H1 (cell line): Measurements from ENCODE around the gene DPYSL3. TPM values are rescaled to one million over a fixed set of nuclear protein-coding genes. Genes with fewer than 3 reads are reported as not detected.

Experiments used
- BACH1 ChIP-seq: IDR thresholded peaks from 2 replicates; pipeline ENCODE4 v1.6.1; 2012; ENCODE audit warnings: low read length, improper control_type of control experiment
- FOSL1 ChIP-seq: IDR thresholded peaks from 2 replicates; pipeline ENCODE4 v1.6.1; 2011; ENCODE audit warnings: mild to moderate bottlenecking, low read depth, low read length, moderate library complexity; ENCODE audit not compliant: insufficient read depth
- NANOG ChIP-seq: IDR thresholded peaks from 2 replicates; pipeline ENCODE4 v1.6.1; 2011; ENCODE audit warnings: low read length, low read depth, mild to moderate bottlenecking, inconsistent platforms; ENCODE audit not compliant: insufficient read depth, poor library complexity, severe bottlenecking
- POLR2A ChIP-seq, 2 experiments: IDR thresholded peaks; 1 replicate in 1 of 2; 2 replicates in 1 of 2; pipeline ENCODE4 v1.6.1; 2011; ENCODE audit warnings: low read depth in 2 of 2, low read length in 2 of 2, mild to moderate bottlenecking in 2 of 2; ENCODE audit errors: control extremely low read depth in 1 of 2
- RFX5 ChIP-seq: IDR thresholded peaks from 2 replicates; pipeline ENCODE4 v1.6.1; 2011; ENCODE audit warnings: low read depth, low read length, improper control_type of control experiment, borderline replicate concordance
- SP4 ChIP-seq: IDR thresholded peaks from 2 replicates; pipeline ENCODE4 v1.6.1; 2012; ENCODE audit warnings: low read length, inconsistent platforms
- polyA plus RNA-seq, 7 experiments: library from polyadenylated mRNA; depleted of rRNA in 3 of 7; stranded (reverse) in 5 of 7; unstranded in 2 of 7; fragments of >200 nt in 5 of 7; fragments of 200-250 nt in 2 of 7; gene quantifications; 1 replicate in 5 of 7; 2 replicates in 1 of 7; 4 replicates in 1 of 7; pipeline versions ENCODE4 v1.2.1 to v1.2.3, GENCODE V29; 2011 to 2013; ENCODE audit warnings: missing spikeins in 2 of 7, mixed read lengths in 2 of 7
- total RNA-seq: library from RNA; stranded (reverse); fragmentation: NEBNext Ultra II Directional; extraction: Animal tissue kit (Norgen Biotek cat#: 25700); gene quantifications from 2 replicates; pipeline ENCODE4 v1.2.1, GENCODE V29; 2021
- TF ChIP-seq, protein P1 (sequence below): fragments of 300-600 bp; sonication (generic); IDR thresholded peaks from 2 replicates; pipeline ENCODE4 v1.7.1; 2012; ENCODE audit warnings: low read length, moderate library complexity, mild to moderate bottlenecking, inconsistent platforms; ENCODE audit not compliant: insufficient replicate concordance

DPYSL3 gene
- total and polyA plus RNA-seq, 2 of the 8 experiments (the other 6 are each of a cell fraction or from before 2014, with no cell fraction given) = 268 to 387 TPM

- no peak for TF ChIP-seq BACH1
- no peak for TF ChIP-seq SP4
- no peak for TF ChIP-seq POLR2A (IDR thresholded peaks at IDR 0.05; ENCODE audit: control extremely low read depth in 1 of 2, low read depth in 2 of 2, low read length in 2 of 2)
- TF ChIP-seq RFX5 = no peak
- TF ChIP-seq, protein P1, sequence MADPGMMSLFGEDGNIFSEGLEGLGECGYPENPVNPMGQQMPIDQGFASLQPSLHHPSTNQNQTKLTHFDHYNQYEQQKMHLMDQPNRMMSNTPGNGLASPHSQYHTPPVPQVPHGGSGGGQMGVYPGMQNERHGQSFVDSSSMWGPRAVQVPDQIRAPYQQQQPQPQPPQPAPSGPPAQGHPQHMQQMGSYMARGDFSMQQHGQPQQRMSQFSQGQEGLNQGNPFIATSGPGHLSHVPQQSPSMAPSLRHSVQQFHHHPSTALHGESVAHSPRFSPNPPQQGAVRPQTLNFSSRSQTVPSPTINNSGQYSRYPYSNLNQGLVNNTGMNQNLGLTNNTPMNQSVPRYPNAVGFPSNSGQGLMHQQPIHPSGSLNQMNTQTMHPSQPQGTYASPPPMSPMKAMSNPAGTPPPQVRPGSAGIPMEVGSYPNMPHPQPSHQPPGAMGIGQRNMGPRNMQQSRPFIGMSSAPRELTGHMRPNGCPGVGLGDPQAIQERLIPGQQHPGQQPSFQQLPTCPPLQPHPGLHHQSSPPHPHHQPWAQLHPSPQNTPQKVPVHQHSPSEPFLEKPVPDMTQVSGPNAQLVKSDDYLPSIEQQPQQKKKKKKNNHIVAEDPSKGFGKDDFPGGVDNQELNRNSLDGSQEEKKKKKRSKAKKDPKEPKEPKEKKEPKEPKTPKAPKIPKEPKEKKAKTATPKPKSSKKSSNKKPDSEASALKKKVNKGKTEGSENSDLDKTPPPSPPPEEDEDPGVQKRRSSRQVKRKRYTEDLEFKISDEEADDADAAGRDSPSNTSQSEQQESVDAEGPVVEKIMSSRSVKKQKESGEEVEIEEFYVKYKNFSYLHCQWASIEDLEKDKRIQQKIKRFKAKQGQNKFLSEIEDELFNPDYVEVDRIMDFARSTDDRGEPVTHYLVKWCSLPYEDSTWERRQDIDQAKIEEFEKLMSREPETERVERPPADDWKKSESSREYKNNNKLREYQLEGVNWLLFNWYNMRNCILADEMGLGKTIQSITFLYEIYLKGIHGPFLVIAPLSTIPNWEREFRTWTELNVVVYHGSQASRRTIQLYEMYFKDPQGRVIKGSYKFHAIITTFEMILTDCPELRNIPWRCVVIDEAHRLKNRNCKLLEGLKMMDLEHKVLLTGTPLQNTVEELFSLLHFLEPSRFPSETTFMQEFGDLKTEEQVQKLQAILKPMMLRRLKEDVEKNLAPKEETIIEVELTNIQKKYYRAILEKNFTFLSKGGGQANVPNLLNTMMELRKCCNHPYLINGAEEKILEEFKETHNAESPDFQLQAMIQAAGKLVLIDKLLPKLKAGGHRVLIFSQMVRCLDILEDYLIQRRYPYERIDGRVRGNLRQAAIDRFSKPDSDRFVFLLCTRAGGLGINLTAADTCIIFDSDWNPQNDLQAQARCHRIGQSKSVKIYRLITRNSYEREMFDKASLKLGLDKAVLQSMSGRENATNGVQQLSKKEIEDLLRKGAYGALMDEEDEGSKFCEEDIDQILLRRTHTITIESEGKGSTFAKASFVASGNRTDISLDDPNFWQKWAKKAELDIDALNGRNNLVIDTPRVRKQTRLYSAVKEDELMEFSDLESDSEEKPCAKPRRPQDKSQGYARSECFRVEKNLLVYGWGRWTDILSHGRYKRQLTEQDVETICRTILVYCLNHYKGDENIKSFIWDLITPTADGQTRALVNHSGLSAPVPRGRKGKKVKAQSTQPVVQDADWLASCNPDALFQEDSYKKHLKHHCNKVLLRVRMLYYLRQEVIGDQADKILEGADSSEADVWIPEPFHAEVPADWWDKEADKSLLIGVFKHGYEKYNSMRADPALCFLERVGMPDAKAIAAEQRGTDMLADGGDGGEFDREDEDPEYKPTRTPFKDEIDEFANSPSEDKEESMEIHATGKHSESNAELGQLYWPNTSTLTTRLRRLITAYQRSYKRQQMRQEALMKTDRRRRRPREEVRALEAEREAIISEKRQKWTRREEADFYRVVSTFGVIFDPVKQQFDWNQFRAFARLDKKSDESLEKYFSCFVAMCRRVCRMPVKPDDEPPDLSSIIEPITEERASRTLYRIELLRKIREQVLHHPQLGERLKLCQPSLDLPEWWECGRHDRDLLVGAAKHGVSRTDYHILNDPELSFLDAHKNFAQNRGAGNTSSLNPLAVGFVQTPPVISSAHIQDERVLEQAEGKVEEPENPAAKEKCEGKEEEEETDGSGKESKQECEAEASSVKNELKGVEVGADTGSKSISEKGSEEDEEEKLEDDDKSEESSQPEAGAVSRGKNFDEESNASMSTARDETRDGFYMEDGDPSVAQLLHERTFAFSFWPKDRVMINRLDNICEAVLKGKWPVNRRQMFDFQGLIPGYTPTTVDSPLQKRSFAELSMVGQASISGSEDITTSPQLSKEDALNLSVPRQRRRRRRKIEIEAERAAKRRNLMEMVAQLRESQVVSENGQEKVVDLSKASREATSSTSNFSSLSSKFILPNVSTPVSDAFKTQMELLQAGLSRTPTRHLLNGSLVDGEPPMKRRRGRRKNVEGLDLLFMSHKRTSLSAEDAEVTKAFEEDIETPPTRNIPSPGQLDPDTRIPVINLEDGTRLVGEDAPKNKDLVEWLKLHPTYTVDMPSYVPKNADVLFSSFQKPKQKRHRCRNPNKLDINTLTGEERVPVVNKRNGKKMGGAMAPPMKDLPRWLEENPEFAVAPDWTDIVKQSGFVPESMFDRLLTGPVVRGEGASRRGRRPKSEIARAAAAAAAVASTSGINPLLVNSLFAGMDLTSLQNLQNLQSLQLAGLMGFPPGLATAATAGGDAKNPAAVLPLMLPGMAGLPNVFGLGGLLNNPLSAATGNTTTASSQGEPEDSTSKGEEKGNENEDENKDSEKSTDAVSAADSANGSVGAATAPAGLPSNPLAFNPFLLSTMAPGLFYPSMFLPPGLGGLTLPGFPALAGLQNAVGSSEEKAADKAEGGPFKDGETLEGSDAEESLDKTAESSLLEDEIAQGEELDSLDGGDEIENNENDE = no peak
- no peak for TF ChIP-seq NANOG
- TF ChIP-seq FOSL1 = no peak
- TF ChIP-seq, all 59 proteins: peak for 0
These were observed 44.5 kb upstream of the DPYSL3 start (continued) for GRCh38 chr5:147554261-147554817.
